ENCODE results near the gene DDI1. TPM values are rescaled to one million over a fixed set of nuclear protein-coding genes. Genes with fewer than 3 reads are reported as not detected.

Gene DDI1
- total RNA-seq, 2 experiments from 2014 or later: not detected

GRCh38 chr11:104005234-104005855 is 31.1 kb upstream of the DDI1 start:
- DNase-seq (no peak), ATAC-seq (no peak)
- POLR2A ChIA-PET: no interaction called here
- Mint-ChIP-seq H3K4me3 (no peak overlapping the region), H3K27me3 (ENCODE audit: low read depth) (no peaks in the 10 kb centered on the region), H3K9me3 (ENCODE audit: insufficient read depth) (no peaks in the 10 kb centered on the region), H3K27ac (no peak overlapping the region), H3K36me3 (ENCODE audit: low read depth) (no peaks in the 10 kb centered on the region), H3K4me1 (ENCODE audit: low read depth) (no peaks in the 10 kb centered on the region)
- CTCF ChIA-PET: no interaction called here

GRCh38 chr11:104009744-104010143 is 26.7 kb upstream of the DDI1 start:
- CTCF ChIA-PET: no interaction called here

GRCh38 chr11:104011044-104011443 is 25.4 kb upstream of the DDI1 start:
- no peaks in the 10 kb centered on the region for H3K9me3 Mint-ChIP-seq (ENCODE audit: insufficient read depth)
- no peaks in the 10 kb centered on the region for H3K27me3 Mint-ChIP-seq (ENCODE audit: low read depth)
- CTCF ChIA-PET: no interaction called here
- no peaks in the 10 kb centered on the region for H3K4me1 Mint-ChIP-seq (ENCODE audit: low read depth)
- POLR2A ChIA-PET: no interaction called here
- no peak for DNase-seq
- no peaks in the 10 kb centered on the region for H3K36me3 Mint-ChIP-seq (ENCODE audit: low read depth)
- no peak overlapping the region for H3K4me3 Mint-ChIP-seq
- no peak for ATAC-seq
- no peak overlapping the region for H3K27ac Mint-ChIP-seq

More at GRCh38 chr11:104009744-104010143, 26.7 kb upstream of the DDI1 start:
- no peak overlapping the region for H3K27ac Mint-ChIP-seq
- DNase-seq: no peak
- no peaks in the 10 kb centered on the region for H3K4me1 Mint-ChIP-seq (ENCODE audit: low read depth)
- no peaks in the 10 kb centered on the region for H3K36me3 Mint-ChIP-seq (ENCODE audit: low read depth)
- no peaks in the 10 kb centered on the region for H3K9me3 Mint-ChIP-seq (ENCODE audit: insufficient read depth)
- POLR2A ChIA-PET: no interaction called here
- H3K27me3 Mint-ChIP-seq (ENCODE audit: low read depth): no peaks in the 10 kb centered on the region
- ATAC-seq: no peak
- no peak overlapping the region for H3K4me3 Mint-ChIP-seq

- no peak for ATAC-seq
- Mint-ChIP-seq H3K4me3 (no peak overlapping the region), H3K27ac (no peak overlapping the region), H3K27me3 (ENCODE audit: low read depth) (no peaks in the 10 kb centered on the region), H3K4me1 (ENCODE audit: low read depth) (no peaks in the 10 kb centered on the region), H3K9me3 (ENCODE audit: insufficient read depth) (no peaks in the 10 kb centered on the region), H3K36me3 (ENCODE audit: low read depth) (no peaks in the 10 kb centered on the region)
- ChIA-PET POLR2A (no interaction called here), CTCF (no interaction called here)
- DNase-seq: no peak
Measured at GRCh38 chr11:104015649-104016415, 20.6 kb upstream of the DDI1 start.

GRCh38 chr11:104024572-104024971 is 11.9 kb upstream of the DDI1 start:
- H3K9me3 Mint-ChIP-seq (ENCODE audit: insufficient read depth): no peaks in the 10 kb centered on the region
- no peak overlapping the region for H3K27ac Mint-ChIP-seq
- ChIA-PET POLR2A (no interaction called here), CTCF (no interaction called here)
- no peak for ATAC-seq
- DNase-seq: no peak
- H3K36me3 Mint-ChIP-seq (ENCODE audit: low read depth): no peaks in the 10 kb centered on the region
- no peaks in the 10 kb centered on the region for H3K27me3 Mint-ChIP-seq (ENCODE audit: low read depth)
- H3K4me1 Mint-ChIP-seq (ENCODE audit: low read depth): no peaks in the 10 kb centered on the region
- H3K4me3 Mint-ChIP-seq: no peak overlapping the region

- Mint-ChIP-seq H3K9me3 (ENCODE audit: insufficient read depth) (no peaks in the 10 kb centered on the region), H3K27me3 (ENCODE audit: low read depth) (no peaks in the 10 kb centered on the region), H3K4me1 (ENCODE audit: low read depth) (no peaks in the 10 kb centered on the region), H3K36me3 (ENCODE audit: low read depth) (no peaks in the 10 kb centered on the region), H3K27ac (no peak overlapping the region), H3K4me3 (no peak overlapping the region)
- DNase-seq (no peak), ATAC-seq (no peak)
- ChIA-PET CTCF (no interaction called here), POLR2A (no interaction called here)
Measured at GRCh38 chr11:104028476-104029263, 7.8 kb upstream of the DDI1 start.

GRCh38 chr11:104033134-104033533 is 3.3 kb upstream of the DDI1 start:
- POLR2A ChIA-PET: no interaction called here
- Mint-ChIP-seq H3K9me3 (ENCODE audit: insufficient read depth) (no peaks in the 10 kb centered on the region), H3K4me3 (no peak overlapping the region), H3K27ac (no peak overlapping the region), H3K36me3 (ENCODE audit: low read depth) (no peaks in the 10 kb centered on the region), H3K27me3 (ENCODE audit: low read depth) (no peaks in the 10 kb centered on the region), H3K4me1 (ENCODE audit: low read depth) (no peaks in the 10 kb centered on the region)
- DNase-seq (no peak), ATAC-seq (no peak)
- CTCF ChIA-PET: no interaction called here

GRCh38 chr11:104033561-104033960 is 2.9 kb upstream of the DDI1 start:
- POLR2A ChIA-PET: no interaction called here
- Mint-ChIP-seq H3K4me1 (ENCODE audit: low read depth) (no peaks in the 10 kb centered on the region), H3K27me3 (ENCODE audit: low read depth) (no peaks in the 10 kb centered on the region)

GRCh38 chr11:104036995-104037394 is 555 bp downstream of the DDI1 start:
- no peak for DNase-seq
- no peaks in the 10 kb centered on the region for H3K27me3 Mint-ChIP-seq (ENCODE audit: low read depth)

More at GRCh38 chr11:104033561-104033960, 2.9 kb upstream of the DDI1 start:
- DNase-seq (no peak), ATAC-seq (no peak)
- H3K27ac Mint-ChIP-seq: no peak overlapping the region
- CTCF ChIA-PET: no interaction called here
- H3K9me3 Mint-ChIP-seq (ENCODE audit: insufficient read depth): no peaks in the 10 kb centered on the region
- no peaks in the 10 kb centered on the region for H3K36me3 Mint-ChIP-seq (ENCODE audit: low read depth)
- H3K4me3 Mint-ChIP-seq: no peak overlapping the region

GRCh38 chr11:104041792-104042191 is 5.4 kb downstream of the DDI1 start:
- CTCF ChIA-PET: no interaction called here
- H3K27ac Mint-ChIP-seq: no peak overlapping the region
- no peaks in the 10 kb centered on the region for H3K4me1 Mint-ChIP-seq (ENCODE audit: low read depth)
- ATAC-seq (no peak), DNase-seq (no peak)
- POLR2A ChIA-PET: no interaction called here
- no peaks in the 10 kb centered on the region for H3K36me3 Mint-ChIP-seq (ENCODE audit: low read depth)
- no peaks in the 10 kb centered on the region for H3K9me3 Mint-ChIP-seq (ENCODE audit: insufficient read depth)
- no peak overlapping the region for H3K4me3 Mint-ChIP-seq
- H3K27me3 Mint-ChIP-seq (ENCODE audit: low read depth): no peaks in the 10 kb centered on the region

More at GRCh38 chr11:104036995-104037394, 555 bp downstream of the DDI1 start:
- ATAC-seq: no peak
- Mint-ChIP-seq H3K9me3 (ENCODE audit: insufficient read depth) (no peaks in the 10 kb centered on the region), H3K4me3 (no peak overlapping the region), H3K36me3 (ENCODE audit: low read depth) (no peaks in the 10 kb centered on the region), H3K4me1 (ENCODE audit: low read depth) (no peaks in the 10 kb centered on the region), H3K27ac (no peak overlapping the region)
- CTCF ChIA-PET: no interaction called here
- POLR2A ChIA-PET: no interaction called here

GRCh38 chr11:104043142-104043541 is 6.7 kb downstream of the DDI1 start:
- no peaks in the 10 kb centered on the region for H3K4me1 Mint-ChIP-seq (ENCODE audit: low read depth)
- POLR2A ChIA-PET: no interaction called here
- no peaks in the 10 kb centered on the region for H3K9me3 Mint-ChIP-seq (ENCODE audit: insufficient read depth)
- H3K27me3 Mint-ChIP-seq (ENCODE audit: low read depth): no peaks in the 10 kb centered on the region
- no peak for ATAC-seq
- CTCF ChIA-PET: no interaction called here
- DNase-seq: no peak
- no peak overlapping the region for H3K4me3 Mint-ChIP-seq
- no peak overlapping the region for H3K27ac Mint-ChIP-seq
- H3K36me3 Mint-ChIP-seq (ENCODE audit: low read depth): no peaks in the 10 kb centered on the region

- Mint-ChIP-seq H3K9me3 (ENCODE audit: insufficient read depth) (no peaks in the 10 kb centered on the region), H3K36me3 (ENCODE audit: low read depth) (no peaks in the 10 kb centered on the region), H3K4me1 (ENCODE audit: low read depth) (no peaks in the 10 kb centered on the region), H3K4me3 (no peak overlapping the region), H3K27me3 (ENCODE audit: low read depth) (no peaks in the 10 kb centered on the region), H3K27ac (no peak overlapping the region)
- POLR2A ChIA-PET: no interaction called here
- CTCF ChIA-PET: no interaction called here
- ATAC-seq (no peak), DNase-seq (no peak)
Measured at GRCh38 chr11:104043678-104044239, 7.3 kb downstream of the DDI1 start.
